ENCODE data around the gene SH3PXD2A. TPM values are rescaled to one million over a fixed set of nuclear protein-coding genes. Genes with fewer than 3 reads are reported as not detected.

The SH3PXD2A gene
- total and polyA plus RNA-seq, 9 of the 15 experiments (the other 6 are each of a cell fraction or from before 2014, with no cell fraction given), result 0.41 to 9.3 (median 2.5) TPM

- TF ChIP-seq, protein P1, sequence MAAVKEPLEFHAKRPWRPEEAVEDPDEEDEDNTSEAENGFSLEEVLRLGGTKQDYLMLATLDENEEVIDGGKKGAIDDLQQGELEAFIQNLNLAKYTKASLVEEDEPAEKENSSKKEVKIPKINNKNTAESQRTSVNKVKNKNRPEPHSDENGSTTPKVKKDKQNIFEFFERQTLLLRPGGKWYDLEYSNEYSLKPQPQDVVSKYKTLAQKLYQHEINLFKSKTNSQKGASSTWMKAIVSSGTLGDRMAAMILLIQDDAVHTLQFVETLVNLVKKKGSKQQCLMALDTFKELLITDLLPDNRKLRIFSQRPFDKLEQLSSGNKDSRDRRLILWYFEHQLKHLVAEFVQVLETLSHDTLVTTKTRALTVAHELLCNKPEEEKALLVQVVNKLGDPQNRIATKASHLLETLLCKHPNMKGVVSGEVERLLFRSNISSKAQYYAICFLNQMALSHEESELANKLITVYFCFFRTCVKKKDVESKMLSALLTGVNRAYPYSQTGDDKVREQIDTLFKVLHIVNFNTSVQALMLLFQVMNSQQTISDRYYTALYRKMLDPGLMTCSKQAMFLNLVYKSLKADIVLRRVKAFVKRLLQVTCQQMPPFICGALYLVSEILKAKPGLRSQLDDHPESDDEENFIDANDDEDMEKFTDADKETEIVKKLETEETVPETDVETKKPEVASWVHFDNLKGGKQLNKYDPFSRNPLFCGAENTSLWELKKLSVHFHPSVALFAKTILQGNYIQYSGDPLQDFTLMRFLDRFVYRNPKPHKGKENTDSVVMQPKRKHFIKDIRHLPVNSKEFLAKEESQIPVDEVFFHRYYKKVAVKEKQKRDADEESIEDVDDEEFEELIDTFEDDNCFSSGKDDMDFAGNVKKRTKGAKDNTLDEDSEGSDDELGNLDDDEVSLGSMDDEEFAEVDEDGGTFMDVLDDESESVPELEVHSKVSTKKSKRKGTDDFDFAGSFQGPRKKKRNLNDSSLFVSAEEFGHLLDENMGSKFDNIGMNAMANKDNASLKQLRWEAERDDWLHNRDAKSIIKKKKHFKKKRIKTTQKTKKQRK (IDR thresholded peaks at IDR 0.05; ENCODE audit: borderline replicate concordance, low read depth, low read length), result no peak
- TF ChIP-seq FOXJ3 (CRISPR knock-in tag; IDR thresholded peaks at IDR 0.05) (no peak), ZNF436 (CRISPR knock-in tag; IDR thresholded peaks at IDR 0.05) (no peak), SOX6 (IDR thresholded peaks at IDR 0.05) (peak; percentile 83), CAMTA2 (CRISPR knock-in tag; conservative IDR thresholded peaks at IDR 0.05) (no peak), KLF13 (tag; IDR thresholded peaks at IDR 0.05; ENCODE audit: borderline replicate concordance, low read depth) (no peak), ZNF561 (CRISPR knock-in tag; conservative IDR thresholded peaks at IDR 0.05) (no peak), HIVEP1 (CRISPR knock-in tag; IDR thresholded peaks at IDR 0.05) (no peak), TEAD4 (IDR thresholded peaks at IDR 0.05; ENCODE audit: low read length) (peak; percentile 96), TEAD4 (CRISPR knock-in tag; IDR thresholded peaks at IDR 0.05; ENCODE audit: borderline replicate concordance) (no peak), ELF4 (CRISPR knock-in tag; IDR thresholded peaks at IDR 0.05) (no peak), GTF2F1 (IDR thresholded peaks at IDR 0.05; ENCODE audit: low read depth, low read length) (no peak), U2AF1 (optimal IDR thresholded peaks at IDR 0.05; ENCODE audit: low read depth, low read length) (no peak), DMBX1 (CRISPR knock-in tag; IDR thresholded peaks at IDR 0.05; ENCODE audit: borderline replicate concordance) (peak; percentile 60; the same call in 1 of the 2 replicates)
- TF ChIP-seq, protein P2, sequence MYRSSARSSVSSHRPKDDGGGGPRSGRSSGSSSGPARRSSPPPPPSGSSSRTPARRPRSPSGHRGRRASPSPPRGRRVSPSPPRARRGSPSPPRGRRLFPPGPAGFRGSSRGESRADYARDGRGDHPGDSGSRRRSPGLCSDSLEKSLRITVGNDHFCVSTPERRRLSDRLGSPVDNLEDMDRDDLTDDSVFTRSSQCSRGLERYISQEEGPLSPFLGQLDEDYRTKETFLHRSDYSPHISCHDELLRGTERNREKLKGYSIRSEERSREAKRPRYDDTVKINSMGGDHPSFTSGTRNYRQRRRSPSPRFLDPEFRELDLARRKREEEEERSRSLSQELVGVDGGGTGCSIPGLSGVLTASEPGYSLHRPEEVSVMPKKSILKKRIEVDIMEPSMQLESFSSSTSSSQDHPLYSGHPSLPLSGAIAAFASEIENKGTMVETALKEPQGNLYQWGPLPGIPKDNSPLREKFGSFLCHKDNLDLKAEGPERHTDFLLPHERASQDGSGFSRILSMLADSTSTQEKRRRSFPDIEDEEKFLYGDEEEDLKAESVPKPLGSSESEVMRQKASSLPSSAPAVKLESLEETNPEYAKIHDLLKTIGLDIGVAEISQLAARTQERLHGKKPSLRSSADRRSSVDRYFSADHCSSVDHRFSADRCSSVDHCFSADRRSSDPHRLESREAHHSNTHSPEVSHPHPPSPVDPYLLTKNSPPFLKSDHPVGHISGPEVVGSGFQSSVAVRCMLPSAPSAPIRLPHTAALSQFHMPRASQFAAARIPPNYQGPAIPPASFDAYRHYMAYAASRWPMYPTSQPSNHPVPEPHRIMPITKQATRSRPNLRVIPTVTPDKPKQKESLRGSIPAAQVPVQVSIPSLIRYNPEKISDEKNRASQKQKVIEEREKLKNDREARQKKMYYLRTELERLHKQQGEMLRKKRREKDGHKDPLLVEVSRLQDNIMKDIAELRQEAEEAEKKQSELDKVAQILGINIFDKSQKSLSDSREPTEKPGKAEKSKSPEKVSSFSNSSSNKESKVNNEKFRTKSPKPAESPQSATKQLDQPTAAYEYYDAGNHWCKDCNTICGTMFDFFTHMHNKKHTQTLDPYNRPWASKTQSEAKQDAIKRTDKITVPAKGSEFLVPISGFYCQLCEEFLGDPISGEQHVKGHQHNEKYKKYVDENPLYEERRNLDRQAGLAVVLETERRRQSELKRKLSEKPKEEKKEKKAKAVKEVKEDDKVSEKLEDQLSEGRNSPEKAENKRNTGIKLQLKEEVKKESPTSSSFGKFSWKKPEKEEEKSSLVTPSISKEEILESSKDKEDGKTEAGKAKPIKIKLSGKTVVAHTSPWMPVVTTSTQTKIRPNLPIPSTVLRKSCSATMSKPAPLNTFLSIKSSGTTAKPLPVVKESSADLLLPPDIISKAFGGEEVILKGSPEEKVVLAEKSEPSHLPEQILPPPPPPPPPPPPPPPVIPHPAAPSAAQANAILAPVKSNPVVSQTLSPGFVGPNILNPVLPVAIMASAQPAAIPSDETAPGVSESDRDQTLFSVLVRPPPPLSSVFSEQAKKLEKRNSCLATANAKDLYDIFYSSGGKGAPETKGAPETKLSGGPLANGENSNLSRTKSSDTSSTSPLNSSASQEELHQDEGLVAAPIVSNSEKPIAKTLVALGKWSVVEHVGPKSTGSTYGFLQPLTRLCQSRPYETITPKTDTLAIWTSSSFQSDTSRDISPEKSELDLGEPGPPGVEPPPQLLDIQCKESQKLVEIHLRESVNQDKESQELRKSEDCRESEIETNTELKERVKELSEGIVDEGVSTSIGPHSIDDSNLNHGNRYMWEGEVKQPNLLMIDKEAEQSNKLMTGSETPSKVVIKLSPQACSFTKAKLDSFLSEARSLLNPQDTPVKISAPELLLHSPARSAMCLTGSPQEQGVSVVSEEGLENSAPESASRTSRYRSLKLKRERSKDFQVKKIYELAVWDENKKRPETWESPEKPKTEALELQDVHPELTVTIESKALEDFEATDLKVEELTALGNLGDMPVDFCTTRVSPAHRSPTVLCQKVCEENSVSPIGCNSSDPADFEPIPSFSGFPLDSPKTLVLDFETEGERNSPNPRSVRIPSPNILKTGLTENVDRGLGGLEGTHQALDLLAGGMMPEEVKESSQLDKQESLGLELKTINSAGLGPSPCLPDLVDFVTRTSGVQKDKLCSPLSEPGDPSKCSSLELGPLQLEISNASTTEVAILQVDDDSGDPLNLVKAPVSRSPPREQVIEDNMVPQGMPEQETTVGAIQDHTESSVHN (IDR thresholded peaks at IDR 0.05; ENCODE audit: borderline replicate concordance in 1 of 2, low read depth in 1 of 2), result no peak
- TF ChIP-seq, protein P3, sequence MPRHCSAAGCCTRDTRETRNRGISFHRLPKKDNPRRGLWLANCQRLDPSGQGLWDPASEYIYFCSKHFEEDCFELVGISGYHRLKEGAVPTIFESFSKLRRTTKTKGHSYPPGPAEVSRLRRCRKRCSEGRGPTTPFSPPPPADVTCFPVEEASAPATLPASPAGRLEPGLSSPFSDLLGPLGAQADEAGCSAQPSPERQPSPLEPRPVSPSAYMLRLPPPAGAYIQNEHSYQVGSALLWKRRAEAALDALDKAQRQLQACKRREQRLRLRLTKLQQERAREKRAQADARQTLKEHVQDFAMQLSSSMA (CRISPR knock-in tag; IDR thresholded peaks at IDR 0.05), result no peak
These were observed 236.6 kb downstream of the SH3PXD2A start (continued) for GRCh38 chr10:103618575-103619423.

Measured in K562 (cell line).